ENCODE data around the gene TFPI2. TPM values are rescaled to one million over a fixed set of nuclear protein-coding genes. Genes with fewer than 3 reads are reported as not detected.

The TFPI2 gene
- total and polyA plus RNA-seq, 4 donors, result 3.9 to 11.8 (median 6.7) TPM

DNA sequence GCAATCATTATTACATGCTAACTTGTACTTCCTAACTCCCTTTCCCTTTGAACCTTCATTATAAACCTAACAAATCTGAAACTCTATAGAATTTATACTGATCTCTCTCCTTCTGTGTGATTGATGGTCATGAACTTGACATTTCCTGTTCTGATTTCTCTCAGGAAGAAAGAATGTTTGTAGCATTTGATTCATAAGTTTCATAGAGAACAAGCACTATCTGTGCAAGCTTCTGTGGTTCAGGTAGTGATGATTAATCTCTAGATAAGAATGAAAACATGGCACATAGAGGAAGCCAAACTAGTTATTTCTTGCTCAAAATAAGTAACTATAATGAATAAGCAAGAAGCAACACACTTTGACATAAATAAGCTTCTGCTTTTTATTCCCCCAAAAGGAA is 34.2 kb downstream of the TFPI2 start:
- ATAC-seq (ENCODE audit: insufficient read depth, low FRiP score), result no peak
- TF ChIP-seq, protein P1, sequence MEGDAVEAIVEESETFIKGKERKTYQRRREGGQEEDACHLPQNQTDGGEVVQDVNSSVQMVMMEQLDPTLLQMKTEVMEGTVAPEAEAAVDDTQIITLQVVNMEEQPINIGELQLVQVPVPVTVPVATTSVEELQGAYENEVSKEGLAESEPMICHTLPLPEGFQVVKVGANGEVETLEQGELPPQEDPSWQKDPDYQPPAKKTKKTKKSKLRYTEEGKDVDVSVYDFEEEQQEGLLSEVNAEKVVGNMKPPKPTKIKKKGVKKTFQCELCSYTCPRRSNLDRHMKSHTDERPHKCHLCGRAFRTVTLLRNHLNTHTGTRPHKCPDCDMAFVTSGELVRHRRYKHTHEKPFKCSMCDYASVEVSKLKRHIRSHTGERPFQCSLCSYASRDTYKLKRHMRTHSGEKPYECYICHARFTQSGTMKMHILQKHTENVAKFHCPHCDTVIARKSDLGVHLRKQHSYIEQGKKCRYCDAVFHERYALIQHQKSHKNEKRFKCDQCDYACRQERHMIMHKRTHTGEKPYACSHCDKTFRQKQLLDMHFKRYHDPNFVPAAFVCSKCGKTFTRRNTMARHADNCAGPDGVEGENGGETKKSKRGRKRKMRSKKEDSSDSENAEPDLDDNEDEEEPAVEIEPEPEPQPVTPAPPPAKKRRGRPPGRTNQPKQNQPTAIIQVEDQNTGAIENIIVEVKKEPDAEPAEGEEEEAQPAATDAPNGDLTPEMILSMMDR (IDR thresholded peaks at IDR 0.05; ENCODE audit: control extremely low read depth, extremely low read depth), result no peak
- no peaks in the 10 kb centered on the region for H3K36me3 ChIP-seq (ENCODE audit: control insufficient read depth in 4 of 4, insufficient read depth in 4 of 4, low read length in 4 of 4)

DNA sequence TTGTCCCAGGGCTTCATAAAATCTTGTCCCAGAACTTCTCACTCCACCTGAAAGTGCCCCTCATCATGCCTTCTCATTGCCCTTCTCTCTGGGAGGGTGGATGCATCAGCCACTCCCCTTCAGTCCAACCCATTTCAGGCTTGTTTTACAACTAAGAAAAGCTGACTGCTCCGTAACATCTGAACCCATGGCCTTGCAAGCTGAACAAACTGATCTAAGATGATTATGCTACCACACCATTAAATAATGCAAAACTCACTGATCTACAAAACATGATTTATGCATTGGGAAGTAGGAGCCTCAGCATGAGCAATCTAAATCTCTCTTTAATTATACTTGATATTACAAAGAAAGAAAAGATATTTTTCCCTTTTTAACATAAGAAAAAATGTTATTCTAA is 34.8 kb downstream of the TFPI2 start:
- H3K4me3 ChIP-seq, result no peak overlapping the region
- no peaks in the 10 kb centered on the region for H3K4me1 ChIP-seq (ENCODE audit: control insufficient read depth in 5 of 5, insufficient read depth in 5 of 5, low read length in 5 of 5)
- H3K36me3 ChIP-seq (ENCODE audit: control insufficient read depth in 4 of 4, insufficient read depth in 4 of 4, low read length in 4 of 4), result no peaks in the 10 kb centered on the region
- WGBS, 2 donors, result 77 to 84% methylated on average over 1 of the region's 1 CpG
- H3K9me3 ChIP-seq (ENCODE audit: control insufficient read depth in 4 of 4, insufficient read depth in 3 of 4, low read length in 3 of 4), result no peaks in the 10 kb centered on the region
- H3K27ac ChIP-seq (ENCODE audit: low read depth in 1 of 2, low read length in 1 of 2), result no peak overlapping the region
- no peak overlapping the region for H3K9ac ChIP-seq (ENCODE audit: insufficient read depth in 1 of 2, low read length in 2 of 2)
- TF ChIP-seq, protein P1 (IDR thresholded peaks at IDR 0.05; ENCODE audit: control extremely low read depth, extremely low read depth), result no peak
- DNase-seq, result no peak
- ATAC-seq (ENCODE audit: insufficient read depth, low FRiP score), result no peak
- no peaks in the 10 kb centered on the region for H3K27me3 ChIP-seq (ENCODE audit: control insufficient read depth in 3 of 3, insufficient read depth in 3 of 3, low read length in 2 of 3)

More for the DNA sequence above, 34.2 kb downstream of the TFPI2 start:
- H3K27ac ChIP-seq (ENCODE audit: low read depth in 1 of 2, low read length in 1 of 2), result no peak overlapping the region
- no peaks in the 10 kb centered on the region for H3K27me3 ChIP-seq (ENCODE audit: control insufficient read depth in 3 of 3, insufficient read depth in 3 of 3, low read length in 2 of 3)
- no peaks in the 10 kb centered on the region for H3K4me1 ChIP-seq (ENCODE audit: control insufficient read depth in 5 of 5, insufficient read depth in 5 of 5, low read length in 5 of 5)
- H3K9ac ChIP-seq (ENCODE audit: insufficient read depth in 1 of 2, low read length in 2 of 2), result no peak overlapping the region
- no peaks in the 10 kb centered on the region for H3K9me3 ChIP-seq (ENCODE audit: control insufficient read depth in 4 of 4, insufficient read depth in 3 of 4, low read length in 3 of 4)
- H3K4me3 ChIP-seq, result no peak overlapping the region
- DNase-seq, result no peak

DNA sequence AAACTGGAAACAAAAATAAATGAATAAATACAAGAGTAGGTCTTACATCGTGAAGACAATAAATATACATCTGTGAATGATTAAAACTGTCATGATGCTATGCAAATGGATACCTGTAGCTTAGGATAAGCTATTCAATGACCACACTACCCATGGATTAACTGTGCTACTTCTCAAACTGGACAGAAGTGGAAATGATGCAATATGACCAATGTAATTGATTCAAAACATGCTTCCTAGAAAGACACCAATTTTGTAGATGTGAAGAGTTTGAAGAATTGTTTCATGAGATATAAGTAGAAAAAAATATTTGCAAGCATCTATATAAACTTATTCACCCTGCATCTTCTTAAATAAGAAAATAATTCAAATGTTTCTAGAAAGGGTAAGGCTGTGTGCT is 36.1 kb downstream of the TFPI2 start:
- Histone ChIP-seq H3K27me3 (ENCODE audit: control insufficient read depth in 3 of 3, insufficient read depth in 3 of 3, low read length in 2 of 3) (no peaks in the 10 kb centered on the region), H3K36me3 (ENCODE audit: control insufficient read depth in 4 of 4, insufficient read depth in 4 of 4, low read length in 4 of 4) (no peaks in the 10 kb centered on the region), H3K4me1 (ENCODE audit: control insufficient read depth in 5 of 5, insufficient read depth in 5 of 5, low read length in 5 of 5) (no peaks in the 10 kb centered on the region), H3K4me3 (no peak overlapping the region), H3K9me3 (ENCODE audit: control insufficient read depth in 4 of 4, insufficient read depth in 3 of 4, low read length in 3 of 4) (no peaks in the 10 kb centered on the region), H3K9ac (ENCODE audit: insufficient read depth in 1 of 2, low read length in 2 of 2) (no peak overlapping the region), H3K27ac (ENCODE audit: low read depth in 1 of 2, low read length in 1 of 2) (no peak overlapping the region)
- WGBS, 2 donors, result 87% methylated on average over 1 of the region's 1 CpG
- DNase-seq (no peak), ATAC-seq (ENCODE audit: insufficient read depth, low FRiP score) (no peak)
- TF ChIP-seq, protein P1 (IDR thresholded peaks at IDR 0.05; ENCODE audit: control extremely low read depth, extremely low read depth), result no peak

- WGBS, 2 donors, result 78 to 89% methylated on average over 2 of the region's 2 CpGs
- no peak for DNase-seq
- H3K4me1 ChIP-seq (ENCODE audit: control insufficient read depth in 5 of 5, insufficient read depth in 5 of 5, low read length in 5 of 5), result no peaks in the 10 kb centered on the region
- ATAC-seq (ENCODE audit: insufficient read depth, low FRiP score), result no peak
- no peak overlapping the region for H3K27ac ChIP-seq (ENCODE audit: low read depth in 1 of 2, low read length in 1 of 2)
- H3K9me3 ChIP-seq (ENCODE audit: control insufficient read depth in 4 of 4, insufficient read depth in 3 of 4, low read length in 3 of 4), result no peaks in the 10 kb centered on the region
- H3K9ac ChIP-seq (ENCODE audit: insufficient read depth in 1 of 2, low read length in 2 of 2), result no peak overlapping the region
- TF ChIP-seq, protein P1 (IDR thresholded peaks at IDR 0.05; ENCODE audit: control extremely low read depth, extremely low read depth), result no peak
- no peaks in the 10 kb centered on the region for H3K27me3 ChIP-seq (ENCODE audit: control insufficient read depth in 3 of 3, insufficient read depth in 3 of 3, low read length in 2 of 3)
- H3K36me3 ChIP-seq (ENCODE audit: control insufficient read depth in 4 of 4, insufficient read depth in 4 of 4, low read length in 4 of 4), result no peaks in the 10 kb centered on the region
- H3K4me3 ChIP-seq, result no peak overlapping the region
Measured at GRCh38 chr7:93851536-93851935, 39.0 kb downstream of the TFPI2 start.

Measured in lung (tissue), 12 donors.